ENCODE measurements around the gene MTAP. TPM values are rescaled to one million over a fixed set of nuclear protein-coding genes. Genes with fewer than 3 reads are reported as not detected.
A peak's percentile ranks its signal among the peaks of the same experiment; 100 is the strongest.

Gene MTAP
- total RNA-seq: 10 to 100 TPM; 13.3 to 40.3 (median 27.3) TPM

GRCh38 chr9:21802418-21803000 lies at the start of gene MTAP:
MTAP (plus strand) TSS chr9:21802636; CDS start chr9:21802749, 113 bp downstream.
- Histone ChIP-seq H3K9me3 (no peaks in the 10 kb centered on the region), H3K36me3 (no peaks in the 10 kb centered on the region), H3K27me3 (no peaks in the 10 kb centered on the region), H3K4me3 (peak within 1 kb of the TSS; percentile 57 to 94 (median 87)), H3K27ac (peak within 1 kb of the TSS; percentile 61 to 90 (median 88)), H3K4me1 (peaks cover 0 to 25% (median 3%) of the 10 kb centered on the region in 4 donors)
- TF ChIP-seq CTCF (IDR thresholded peaks at IDR 0.05) (no peak), POLR2A (IDR thresholded peaks at IDR 0.05) (peak; percentile 61 to 71)
- DNase-seq: peak; percentile 86 to 94 (median 89)

GRCh38 chr9:21753523-21753922 lies 48.9 kb upstream of the MTAP start:
- Histone ChIP-seq H3K27me3 (no peaks in the 10 kb centered on the region), H3K9me3 (no peaks in the 10 kb centered on the region), H3K4me1 (no peaks in the 10 kb centered on the region), H3K4me3 (no peak overlapping the region), H3K36me3 (no peaks in the 10 kb centered on the region), H3K27ac (no peak overlapping the region)
- no peak for DNase-seq
- TF ChIP-seq POLR2A (IDR thresholded peaks at IDR 0.05) (no peak), CTCF (IDR thresholded peaks at IDR 0.05) (no peak)

- Histone ChIP-seq H3K4me3 (no peak overlapping the region), H3K4me1 (no peaks in the 10 kb centered on the region), H3K27ac (no peak overlapping the region), H3K36me3 (no peaks in the 10 kb centered on the region), H3K9me3 (no peaks in the 10 kb centered on the region), H3K27me3 (no peaks in the 10 kb centered on the region)
- no peak for DNase-seq
- TF ChIP-seq POLR2A (IDR thresholded peaks at IDR 0.05): no peak
These were observed 47.7 kb upstream of the MTAP start for GRCh38 chr9:21754741-21755140.

- no peaks in the 10 kb centered on the region for H3K36me3 ChIP-seq
- no peaks in the 10 kb centered on the region for H3K9me3 ChIP-seq
- no peak for DNase-seq
- H3K4me1 ChIP-seq: no peaks in the 10 kb centered on the region
- H3K4me3 ChIP-seq: no peak overlapping the region
- TF ChIP-seq CTCF (IDR thresholded peaks at IDR 0.05): no peak
- TF ChIP-seq POLR2A (IDR thresholded peaks at IDR 0.05): no peak
- H3K27ac ChIP-seq: no peak overlapping the region
- H3K27me3 ChIP-seq: no peaks in the 10 kb centered on the region
These were observed 43.9 kb upstream of the MTAP start for GRCh38 chr9:21758540-21758939.

GRCh38 chr9:21761309-21761901 lies 41.0 kb upstream of the MTAP start:
- Histone ChIP-seq H3K36me3 (no peaks in the 10 kb centered on the region), H3K27me3 (no peaks in the 10 kb centered on the region), H3K4me3 (no peak overlapping the region), H3K4me1 (no peaks in the 10 kb centered on the region), H3K9me3 (no peaks in the 10 kb centered on the region), H3K27ac (no peak overlapping the region)
- DNase-seq: no peak
- TF ChIP-seq POLR2A (IDR thresholded peaks at IDR 0.05): no peak
- no peak for TF ChIP-seq CTCF (IDR thresholded peaks at IDR 0.05)

GRCh38 chr9:21762064-21762463 lies 40.4 kb upstream of the MTAP start:
- Histone ChIP-seq H3K27ac (no peak overlapping the region), H3K36me3 (no peaks in the 10 kb centered on the region), H3K27me3 (no peaks in the 10 kb centered on the region), H3K4me1 (no peaks in the 10 kb centered on the region), H3K9me3 (no peaks in the 10 kb centered on the region), H3K4me3 (no peak overlapping the region)
- no peak for DNase-seq
- TF ChIP-seq CTCF (IDR thresholded peaks at IDR 0.05): no peak
- TF ChIP-seq POLR2A (IDR thresholded peaks at IDR 0.05): no peak
